Thyroid gland (tissue), 4 donors: ENCODE data around the gene NUAK1. TPM values are rescaled to one million over a fixed set of nuclear protein-coding genes. Genes with fewer than 3 reads are reported as not detected.
A peak's percentile ranks its signal among the peaks of the same experiment; 100 is the strongest.

Experiments used
- DNase-seq, 2 donors: peaks; one replicate each; pipeline ENCODE4 v3.0.0-alpha.2; 2019
- H3K27ac ChIP-seq, 3 donors: fragments of 200-600 bp; sonication (generic); 1 replicate in 2 of 3; 2 replicates in 1 of 3; pipeline ENCODE4 v1.5.1; 2016 to 2019; ENCODE audit warnings: mild to moderate bottlenecking in 1 of 3, moderate library complexity in 1 of 3
- H3K27me3 ChIP-seq: fragments of 200-600 bp; sonication (generic); one replicate; pipeline ENCODE4 v1.5.1; 2019
- H3K36me3 ChIP-seq, 2 donors: fragments of 200-600 bp; sonication (generic); one replicate each; pipeline ENCODE4 v1.5.1; 2016 to 2019
- H3K4me1 ChIP-seq, 2 donors: fragments of 200-600 bp; sonication (generic); one replicate each; pipeline ENCODE4 v1.5.1; 2017 to 2019
- H3K4me3 ChIP-seq, 3 donors: fragments of 200-600 bp; sonication (generic); replicated peaks in 1 of 3; 1 replicate in 2 of 3; 2 replicates in 1 of 3; pipeline ENCODE4 v1.5.1; 2016; ENCODE audit warnings: mild to moderate bottlenecking in 1 of 3
- H3K9me3 ChIP-seq: fragments of 200-600 bp; sonication (generic); one replicate; pipeline ENCODE4 v1.5.1; 2017
- CTCF ChIP-seq, 6 experiments: fragments of 200-600 bp in 3 of 6; fragments of 450-650 bp in 3 of 6; sonication (generic) in 3 of 6; IDR thresholded peaks; one replicate each; pipeline ENCODE4 v1.5.1; 2016 to 2019; ENCODE audit warnings: antibody characterized with exemption in 6 of 6, mild to moderate bottlenecking in 2 of 6, inconsistent platforms in 1 of 6, moderate library complexity in 1 of 6
- POLR2A ChIP-seq, 2 donors: fragments of 450-650 bp; IDR thresholded peaks; one replicate each; pipeline ENCODE4 v1.6.1; 2017; ENCODE audit warnings: antibody characterized with exemption in 2 of 2, mild to moderate bottlenecking in 2 of 2, moderate library complexity in 1 of 2
- WGBS, 2 donors: methylation state at CpG; one replicate each; pipeline ENCODE4 v1.1.5; 2017; 5-methylcytosine and 5-hydroxymethylcytosine counted together
- intact Hi-C: fragments of 100-400 bp; cut with DNase I; formaldehyde crosslinking; loops from one replicate; pipeline ENCODE4 v1.15.1; 2023
- total RNA-seq, 4 donors: library from RNA; depleted of rRNA; stranded (reverse); fragments of >200 nt; gene quantifications; one replicate each; pipeline ENCODE4 v1.2.3, GENCODE V29; 2016

The NUAK1 gene
- total RNA-seq, 4 donors from 2014 or later, result 4.5 to 38.4 (median 10.6) TPM

DNA sequence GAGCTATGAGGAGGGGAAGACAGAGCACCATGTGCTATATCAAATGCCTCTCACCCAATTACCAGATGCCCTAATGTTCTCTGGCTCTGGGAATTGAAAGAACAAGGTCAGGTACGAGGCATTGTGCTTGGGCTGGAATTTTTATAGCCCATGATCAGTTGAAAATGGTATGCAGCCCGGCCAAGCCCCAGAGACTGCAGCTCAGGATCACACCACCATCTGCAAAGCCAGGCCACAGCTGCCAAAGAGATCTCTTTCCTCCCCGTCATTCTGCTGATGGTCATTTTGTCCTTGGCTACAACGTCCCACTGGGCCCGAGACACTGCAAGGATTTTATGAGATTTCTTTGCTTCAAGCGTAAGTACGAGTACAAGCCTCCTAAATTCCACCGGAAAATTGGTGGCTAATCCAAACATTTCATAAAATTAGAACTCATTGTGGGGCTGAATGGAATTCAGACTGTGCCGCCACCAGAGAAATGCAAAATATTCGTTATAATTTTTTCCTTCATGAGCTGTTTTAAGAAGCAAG is 15.1 kb downstream of the NUAK1 start:
- no peaks in the 10 kb centered on the region for H3K9me3 ChIP-seq
- intact Hi-C loops, result no loop called here
- 67 to 78% methylated on average over 10 of the region's 10 CpGs for WGBS, 2 donors
- H3K4me1 ChIP-seq, result peaks cover 0 to 40% of the 10 kb centered on the region in 2 donors
- peak overlapping the region in 2 of 3 donors; percentile 31 to 38 for H3K27ac ChIP-seq
- H3K4me3 ChIP-seq, result no peak overlapping the region
- TF ChIP-seq CTCF (IDR thresholded peaks at IDR 0.05), result no peak
- no peak for TF ChIP-seq POLR2A (IDR thresholded peaks at IDR 0.05)
- no peak for DNase-seq
- H3K27me3 ChIP-seq, result no peaks in the 10 kb centered on the region
- H3K36me3 ChIP-seq, result no peaks in the 10 kb centered on the region

DNA sequence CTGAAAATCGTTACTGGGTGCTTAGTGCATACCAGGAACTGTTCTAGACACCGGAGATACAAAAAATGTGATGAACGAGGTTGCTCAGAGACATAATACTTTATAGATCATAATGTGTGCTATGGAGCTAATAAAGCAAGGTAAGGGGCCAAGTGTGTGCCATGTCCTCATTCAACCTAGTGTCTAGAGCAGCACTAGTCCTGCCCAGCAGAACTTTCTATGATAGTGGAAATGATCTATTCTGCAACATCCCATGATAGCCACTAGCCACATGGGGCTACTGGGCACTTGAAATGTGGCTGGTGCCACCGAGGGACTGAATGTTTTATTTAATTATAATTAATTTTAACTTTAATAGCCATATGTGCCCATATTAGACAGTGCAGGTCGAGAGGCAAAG is 15.6 kb downstream of the NUAK1 start:
- Histone ChIP-seq H3K9me3 (no peaks in the 10 kb centered on the region), H3K27me3 (no peaks in the 10 kb centered on the region), H3K4me3 (no peak overlapping the region), H3K4me1 (peaks cover 0 to 41% of the 10 kb centered on the region in 2 donors), H3K27ac (peak overlapping the region in 1 of 3 donors; percentile 38), H3K36me3 (no peaks in the 10 kb centered on the region)
- intact Hi-C loops, result no loop called here
- TF ChIP-seq CTCF (IDR thresholded peaks at IDR 0.05), result no peak
- TF ChIP-seq POLR2A (IDR thresholded peaks at IDR 0.05), result no peak
- WGBS, 2 donors, result 87 to 90% methylated on average over 5 of the region's 5 CpGs
- DNase-seq, result no peak

GRCh38 chr12:106122004-106122403 is 16.8 kb downstream of the NUAK1 start:
- intact Hi-C loops, result no loop called here
- DNase-seq, result no peak
- no peaks in the 10 kb centered on the region for H3K9me3 ChIP-seq
- peaks cover 0 to 34% of the 10 kb centered on the region in 2 donors for H3K4me1 ChIP-seq
- no peaks in the 10 kb centered on the region for H3K27me3 ChIP-seq
- no peak overlapping the region for H3K27ac ChIP-seq
- no peak for TF ChIP-seq CTCF (IDR thresholded peaks at IDR 0.05)
- no peak for TF ChIP-seq POLR2A (IDR thresholded peaks at IDR 0.05)
- H3K36me3 ChIP-seq, result no peaks in the 10 kb centered on the region
- no peak overlapping the region for H3K4me3 ChIP-seq
- 84 to 93% methylated on average over 3 of the region's 3 CpGs for WGBS, 2 donors

GRCh38 chr12:106120519-106121105 is 18.1 kb downstream of the NUAK1 start:
- no peaks in the 10 kb centered on the region for H3K9me3 ChIP-seq
- H3K27ac ChIP-seq, result peak overlapping the region in 1 of 3 donors; percentile 4
- intact Hi-C loops, result no loop called here
- DNase-seq, result no peak
- WGBS, 2 donors, result 73 to 82% methylated on average over 8 of the region's 8 CpGs
- peaks cover 0 to 24% of the 10 kb centered on the region in 2 donors for H3K4me1 ChIP-seq
- no peak overlapping the region for H3K4me3 ChIP-seq
- TF ChIP-seq POLR2A (IDR thresholded peaks at IDR 0.05) (no peak), CTCF (IDR thresholded peaks at IDR 0.05) (no peak)
- H3K36me3 ChIP-seq, result no peaks in the 10 kb centered on the region
- no peaks in the 10 kb centered on the region for H3K27me3 ChIP-seq

GRCh38 chr12:106119301-106119700 is 19.5 kb downstream of the NUAK1 start:
- H3K4me1 ChIP-seq, result peaks cover 3 to 28% of the 10 kb centered on the region in 2 donors
- TF ChIP-seq CTCF (IDR thresholded peaks at IDR 0.05) (no peak), POLR2A (IDR thresholded peaks at IDR 0.05) (no peak)
- no peak overlapping the region for H3K4me3 ChIP-seq
- H3K27me3 ChIP-seq, result no peaks in the 10 kb centered on the region
- H3K36me3 ChIP-seq, result no peaks in the 10 kb centered on the region
- no peak for DNase-seq
- no peak overlapping the region for H3K27ac ChIP-seq
- no peaks in the 10 kb centered on the region for H3K9me3 ChIP-seq
- intact Hi-C loops, result no loop called here
- WGBS, 2 donors, result 66 to 71% methylated on average over 9 of the region's 9 CpGs
